Measurements from ENCODE around the gene SLC39A3.

SLC39A3 gene

GRCh38 chr19:2782329-2782935 is 42.6 kb upstream of the SLC39A3 start:
- DNase-seq (ENCODE audit: low read depth) = no peak
- H3K4me3 ChIP-seq (ENCODE audit: low read length) = peak overlapping the region; percentile 97
- no peak for TF ChIP-seq CTCF (conservative IDR thresholded peaks at IDR 0.05; ENCODE audit: low read length)

- TF ChIP-seq CTCF (conservative IDR thresholded peaks at IDR 0.05; ENCODE audit: low read length) = no peak
- H3K4me3 ChIP-seq (ENCODE audit: low read length) = no peak overlapping the region
- no peak for DNase-seq (ENCODE audit: low read depth)
Observed at GRCh38 chr19:2780284-2780683, 40.5 kb upstream of the SLC39A3 start.

GRCh38 chr19:2779121-2779740 is 39.4 kb upstream of the SLC39A3 start:
- TF ChIP-seq CTCF (conservative IDR thresholded peaks at IDR 0.05; ENCODE audit: low read length) = no peak
- DNase-seq (ENCODE audit: low read depth) = no peak
- H3K4me3 ChIP-seq (ENCODE audit: low read length) = no peak overlapping the region

- DNase-seq (ENCODE audit: low read depth) = no peak
- no peak overlapping the region for H3K4me3 ChIP-seq (ENCODE audit: low read length)
- TF ChIP-seq CTCF (conservative IDR thresholded peaks at IDR 0.05; ENCODE audit: low read length) = no peak
Observed at GRCh38 chr19:2777952-2778683, 38.3 kb upstream of the SLC39A3 start.

- TF ChIP-seq CTCF (conservative IDR thresholded peaks at IDR 0.05; ENCODE audit: low read length) = no peak
- H3K4me3 ChIP-seq (ENCODE audit: low read length) = no peak overlapping the region
- DNase-seq (ENCODE audit: low read depth) = peak; percentile 30
Observed at GRCh38 chr19:2775556-2776430, 36.0 kb upstream of the SLC39A3 start.

- DNase-seq (ENCODE audit: low read depth) = no peak
- no peak for TF ChIP-seq CTCF (conservative IDR thresholded peaks at IDR 0.05; ENCODE audit: low read length)
- H3K4me3 ChIP-seq (ENCODE audit: low read length) = no peak overlapping the region
Observed at GRCh38 chr19:2774953-2775555, 35.2 kb upstream of the SLC39A3 start.
